HG02571 (cell line): ENCODE data around the gene FUS.

ENCODE experiments used
- ATAC-seq: cut with Tn5 transposase; IDR thresholded peaks from one replicate; pipeline ENCODE4 v1.9.1; 2021; ENCODE audit warnings: mild to moderate bottlenecking, moderate library complexity; ENCODE audit not compliant: unreplicated experiment

Gene FUS

GRCh38 chr16:31225193-31225592 lies 45.3 kb downstream of the FUS start:
- ATAC-seq = no peak

GRCh38 chr16:31228206-31228605 lies 48.3 kb downstream of the FUS start:
- ATAC-seq = no peak

GRCh38 chr16:31229501-31229900 lies 49.6 kb downstream of the FUS start:
- ATAC-seq = no peak

GRCh38 chr16:31238041-31238440 lies 58.1 kb downstream of the FUS start:
- no peak for ATAC-seq
